HepG2 (cell line): ENCODE measurements around the gene RBM26. TPM values are rescaled to one million over a fixed set of nuclear protein-coding genes. Genes with fewer than 3 reads are reported as not detected.

Experiments used
- ATAC-seq: fragments of 200-7000 bp; cut with Tn5 transposase; 3 replicates; pipeline ENCODE4 v1.9.1; 2020; ENCODE audit warnings: mild to moderate bottlenecking, moderate library complexity
- BruUV-seq: library from RNA; stranded (reverse); fragments of 400-500 nt; replicated peaks from 2 replicates; lab custom pipeline; 2021; lab: Mats Ljungman, UMichigan
- CTCF ChIA-PET: fragments of 300-600 bp; formaldehyde crosslinking; extraction: SDS; loops from one replicate; lab custom pipeline; 2021; ENCODE audit warnings: low total read pairs, inconsistent platforms, low intra/inter-chr PET ratio; lab: Yijun Ruan, JAX
- POLR2A ChIA-PET: fragments of 350-600 bp; sonication (Branson Sonifier 250); formaldehyde crosslinking; loops from one replicate; lab custom pipeline; 2020; ENCODE audit warnings: antibody characterized with exemption, inconsistent platforms; lab: Yijun Ruan, JAX
- DNase-seq: peaks from one replicate; pipeline ENCODE4 v3.0.0-alpha.2; 2015; ENCODE audit warnings: low spot score
- FAIRE-seq: peaks from 3 replicates; lab custom pipeline; 2011; peaks lifted over from hg19 to GRCh38; lab: Jason Lieb, UNC
- H2AFZ ChIP-seq: one replicate; pipeline ENCODE4 v1.6.1; 2011; ENCODE audit warnings: low read length, inconsistent platforms
- H3K27ac ChIP-seq: fragments of 300-600 bp; 3 replicates; pipeline ENCODE4 v1.8.0; 2011; ENCODE audit warnings: mixed run types, mild to moderate bottlenecking, mixed read lengths, low read length, inconsistent platforms; ENCODE audit not compliant: insufficient read depth; ENCODE audit errors: extremely low read length
- H3K27me3 ChIP-seq, 2 experiments: fragments of 200-600 bp in 1 of 2; 2 replicates in 1 of 2; 3 replicates in 1 of 2; pipeline versions ENCODE4 v1.6.0 to v1.8.0; 2011; ENCODE audit warnings: low read length in 2 of 2, mild to moderate bottlenecking in 2 of 2, moderate library complexity in 2 of 2, inconsistent platforms in 1 of 2; ENCODE audit not compliant: insufficient read depth in 2 of 2, control insufficient read depth in 1 of 2
- H3K36me3 ChIP-seq, 2 experiments: fragments of 200-600 bp in 1 of 2; replicated peaks in 1 of 2; 2 replicates in 1 of 2; 3 replicates in 1 of 2; pipeline versions ENCODE4 v1.5.1 to v1.8.0; 2011; ENCODE audit warnings: low read length in 2 of 2, inconsistent platforms in 1 of 2; ENCODE audit not compliant: insufficient read depth in 2 of 2, control insufficient read depth in 1 of 2
- H3K4me1 ChIP-seq: 2 replicates; pipeline ENCODE4 v1.5.1; 2012; ENCODE audit warnings: low read length, inconsistent platforms; ENCODE audit not compliant: insufficient read depth
- H3K4me2 ChIP-seq: 2 replicates; pipeline ENCODE4 v1.6.0; 2011; ENCODE audit warnings: low read depth, low read length, inconsistent platforms
- H3K4me3 ChIP-seq, 3 experiments: fragments of 200-600 bp in 1 of 3; sonication (generic), shearing (Covaris generic) in 1 of 3; replicated peaks in 1 of 3; 2 replicates each; pipeline ENCODE4 v1.5.1; 2011 to 2016; ENCODE audit warnings: low read length in 3 of 3, inconsistent platforms in 2 of 3, low read depth in 2 of 3, mild to moderate bottlenecking in 2 of 3, control low read depth in 1 of 3, mixed read lengths in 1 of 3; ENCODE audit not compliant: insufficient read depth in 1 of 3
- H3K79me2 ChIP-seq: one replicate; pipeline ENCODE4 v1.6.1; 2011; ENCODE audit warnings: low read length, inconsistent platforms; ENCODE audit not compliant: insufficient read depth
- H3K9ac ChIP-seq: 2 replicates; pipeline ENCODE4 v1.6.0; 2011; ENCODE audit warnings: mild to moderate bottlenecking, low read depth, low read length, inconsistent platforms; ENCODE audit not compliant: insufficient read depth
- H3K9me3 ChIP-seq: 2 replicates; pipeline ENCODE4 v1.5.1; 2012; ENCODE audit warnings: mild to moderate bottlenecking, low read length
- H4K20me1 ChIP-seq: 2 replicates; pipeline ENCODE4 v1.6.0; 2011; ENCODE audit warnings: inconsistent platforms, mild to moderate bottlenecking, low read length, moderate library complexity; ENCODE audit not compliant: insufficient read depth
- ATF7 ChIP-seq, 2 experiments: fragments of 450-650 bp in 1 of 2; sonication (generic) in 1 of 2; formaldehyde crosslinking in 1 of 2; IDR thresholded peaks; 2 replicates each; pipeline versions ENCODE4 v1.4.0 to v1.6.1; 2016 to 2020; ENCODE audit warnings: antibody characterized with exemption in 1 of 2, mild to moderate bottlenecking in 1 of 2, missing genetic modification reagents in 1 of 2
- CBFB ChIP-seq: sonication (generic); formaldehyde crosslinking; IDR thresholded peaks from 2 replicates; pipeline ENCODE4 v1.4.0; 2020; ENCODE audit warnings: missing genetic modification reagents
- ELF3 ChIP-seq: IDR thresholded peaks from 2 replicates; pipeline ENCODE4 v1.6.1; 2016; ENCODE audit warnings: missing genetic modification reagents, missing compliant biosample characterization
- FOXC1 ChIP-seq: sonication (generic); formaldehyde crosslinking; IDR thresholded peaks from 2 replicates; pipeline ENCODE4 v1.8.0; 2022; ENCODE audit warnings: mild to moderate bottlenecking, missing genetic modification reagents, borderline replicate concordance
- FOXP4 ChIP-seq: sonication (generic); formaldehyde crosslinking; IDR thresholded peaks from 2 replicates; pipeline ENCODE4 v1.4.0; 2020; ENCODE audit warnings: missing genetic modification reagents
- HES4 ChIP-seq: sonication (generic); formaldehyde crosslinking; IDR thresholded peaks from 2 replicates; pipeline ENCODE4 v1.9.0; 2021; ENCODE audit warnings: mild to moderate bottlenecking, missing genetic modification reagents, borderline replicate concordance
- KDM2A ChIP-seq: sonication (generic); formaldehyde crosslinking; IDR thresholded peaks from 2 replicates; pipeline ENCODE4 v1.4.0; 2020; ENCODE audit warnings: low read depth, missing genetic modification reagents, borderline replicate concordance
- REL ChIP-seq: sonication (generic); formaldehyde crosslinking; conservative IDR thresholded peaks from 2 replicates; pipeline ENCODE4 v1.8.0; 2022; ENCODE audit warnings: mild to moderate bottlenecking, missing genetic modification reagents, moderate library complexity
- RXRA ChIP-seq: sonication (generic); formaldehyde crosslinking; IDR thresholded peaks from 2 replicates; pipeline ENCODE4 v1.5.1; 2020; ENCODE audit warnings: missing genetic modification reagents
- RXRB ChIP-seq: IDR thresholded peaks from 2 replicates; pipeline ENCODE4 v1.6.1; 2016; ENCODE audit warnings: borderline replicate concordance, missing genetic modification reagents, missing compliant biosample characterization
- TEAD3 ChIP-seq: optimal IDR thresholded peaks from 2 replicates; pipeline ENCODE3; 2016; ENCODE audit warnings: borderline replicate concordance
- ZNF17 ChIP-seq: sonication (generic); formaldehyde crosslinking; IDR thresholded peaks from 2 replicates; pipeline ENCODE4 v1.5.0; 2020; ENCODE audit warnings: mild to moderate bottlenecking, missing genetic modification reagents
- ZNF275 ChIP-seq: sonication (generic); formaldehyde crosslinking; IDR thresholded peaks from 2 replicates; pipeline ENCODE4 v1.8.0; 2022; ENCODE audit warnings: missing genetic modification reagents, mild to moderate bottlenecking, inconsistent platforms, borderline replicate concordance
- ZNF547 ChIP-seq: sonication (generic); formaldehyde crosslinking; IDR thresholded peaks from 2 replicates; pipeline ENCODE4 v1.5.1; 2020; ENCODE audit warnings: mild to moderate bottlenecking, missing genetic modification reagents
- ZNF607 ChIP-seq: sonication (generic); formaldehyde crosslinking; IDR thresholded peaks from 2 replicates; pipeline ENCODE4 v1.5.1; 2020; ENCODE audit warnings: missing genetic modification reagents, mild to moderate bottlenecking, borderline replicate concordance
- ZZZ3 ChIP-seq: sonication (generic); formaldehyde crosslinking; IDR thresholded peaks from 2 replicates; pipeline ENCODE4 v1.4.0; 2020; ENCODE audit warnings: missing genetic modification reagents, mild to moderate bottlenecking, borderline replicate concordance
- WGBS: methylation state at CpG from one replicate; pipeline ENCODE4 v1.1.6; 2017; ENCODE audit warnings: low lambda C conversion rate; 5-methylcytosine and 5-hydroxymethylcytosine counted together
- in situ Hi-C: cut with HindIII; loops from 2 replicates; pipeline ENCODE4 v1.10.0; 2017; ENCODE audit warnings: low pct_unique_long_range_greater_than_20kb; ENCODE audit not compliant: extremely low pct_ligation_motif_present
- intact Hi-C: fragments of 100-400 bp; cut with micrococcal nuclease; formaldehyde crosslinking; loops from one replicate; pipeline ENCODE4 v1.10.0; 2022; ENCODE audit not compliant: unreplicated experiment
- polyA plus RNA-seq, 8 experiments: library from polyadenylated mRNA; depleted of rRNA in 3 of 8; stranded (reverse) in 7 of 8; unstranded in 1 of 8; fragments of >200 nt; fragmentation: Illumina TruSeq in 4 of 8; extraction: Trizol in 4 of 8; gene quantifications; 2 replicates each; pipeline versions ENCODE4 v1.2.1 to v1.2.3, GENCODE V29; 2011 to 2016; ENCODE audit warnings: low read depth in 4 of 8, missing spikeins in 1 of 8, mixed read lengths in 1 of 8; ENCODE audit not compliant: insufficient read depth in 1 of 8
- total RNA-seq, 5 experiments: library from RNA; depleted of rRNA; stranded (reverse); fragments of >200 nt; fragmentation: Illumina TruSeq; extraction: Trizol; gene quantifications; 2 replicates each; pipeline ENCODE4 v1.2.3, GENCODE V29; 2016; ENCODE audit warnings: low read depth in 1 of 5

Gene RBM26
- total and polyA plus RNA-seq, 2 of the 13 experiments (the other 11 are each of a cell fraction or from before 2014, with no cell fraction given), result 19.4 to 34.4 TPM

- CTCF ChIA-PET, result no interaction called here
- no peak overlapping the region for H3K4me3 ChIP-seq
- 97% methylated on average over 1 of the region's 1 CpG for WGBS
- intact Hi-C loops (no loop called here), in situ Hi-C loops (no loop called here)
- H2AFZ ChIP-seq, result no peak overlapping the region
- ATAC-seq, result no peak
- peaks cover 4% of the 10 kb centered on the region; the same call in 1 of the 2 replicates for H3K9me3 ChIP-seq
- H3K79me2 ChIP-seq, result peaks cover 98% of the 10 kb centered on the region
- no peak for TF ChIP-seq ATF7 (IDR thresholded peaks at IDR 0.05)
- no peak for TF ChIP-seq ATF7 (CRISPR knock-in tag; IDR thresholded peaks at IDR 0.05)
- TF ChIP-seq ZNF547 (CRISPR knock-in tag), result no peak
- no peak for TF ChIP-seq ZNF275 (CRISPR knock-in tag)
- TF ChIP-seq ELF3 (CRISPR knock-in tag), result no peak
- TF ChIP-seq ZZZ3, result no peak
- H3K4me1 ChIP-seq, result peaks cover 66% of the 10 kb centered on the region
- no peak overlapping the region for H3K4me2 ChIP-seq
- H4K20me1 ChIP-seq, result peaks cover 20% of the 10 kb centered on the region
- H3K27ac ChIP-seq, result no peak overlapping the region
- DNase-seq, result no peak
- no peak for FAIRE-seq
- H3K27me3 ChIP-seq, result no peaks in the 10 kb centered on the region
- BruUV-seq, result no TSS peak
- peaks cover 0 to 12% of the 10 kb centered on the region in 2 experiments; a peak in 3 of 5 replicates for H3K36me3 ChIP-seq
- POLR2A ChIA-PET, result no interaction called here
- no peak overlapping the region for H3K9ac ChIP-seq
These were observed 7.1 kb downstream of the RBM26 start for GRCh38 chr13:79398915-79399314.

GRCh38 chr13:79398127-79398526 lies 7.9 kb downstream of the RBM26 start:
- intact Hi-C loops (no loop called here), in situ Hi-C loops (no loop called here)
- no peak for ATAC-seq
- H3K27me3 ChIP-seq, result no peaks in the 10 kb centered on the region
- no peak overlapping the region for H3K4me2 ChIP-seq
- H3K4me3 ChIP-seq, result no peak overlapping the region
- H3K4me1 ChIP-seq, result peaks cover 66% of the 10 kb centered on the region
- H4K20me1 ChIP-seq, result peaks cover 13% of the 10 kb centered on the region
- no peak for DNase-seq
- H3K27ac ChIP-seq, result no peak overlapping the region
- H3K79me2 ChIP-seq, result peaks cover 97% of the 10 kb centered on the region
- no peak for FAIRE-seq
- ChIA-PET POLR2A (no interaction called here), CTCF (no interaction called here)
- H3K36me3 ChIP-seq, result peaks cover 0 to 12% of the 10 kb centered on the region in 2 experiments; a peak in 3 of 5 replicates
- BruUV-seq, result no TSS peak
- H3K9ac ChIP-seq, result no peak overlapping the region
- H2AFZ ChIP-seq, result no peak overlapping the region
- peaks cover 4% of the 10 kb centered on the region; the same call in 1 of the 2 replicates for H3K9me3 ChIP-seq
- TF ChIP-seq HES4 (CRISPR knock-in tag), result no peak
- no peak for TF ChIP-seq FOXP4
- TF ChIP-seq FOXC1 (CRISPR knock-in tag), result no peak
- TF ChIP-seq ZNF17 (CRISPR knock-in tag), result no peak
- no peak for TF ChIP-seq RXRB (CRISPR knock-in tag)
- no peak for TF ChIP-seq TEAD3 (CRISPR knock-in tag)
- TF ChIP-seq KDM2A (CRISPR knock-in tag), result no peak
- no peak for TF ChIP-seq REL (CRISPR knock-in tag)
- TF ChIP-seq ZNF607 (CRISPR knock-in tag), result no peak
- TF ChIP-seq RXRA, result no peak
- TF ChIP-seq CBFB, result no peak
